ENCODE results near the gene PRM2. TPM values are rescaled to one million over a fixed set of nuclear protein-coding genes. Genes with fewer than 3 reads are reported as not detected.

The PRM2 gene
- total RNA-seq, 1 experiment from 2014 or later: not detected

- Mint-ChIP-seq H3K27me3 (ENCODE audit: unreplicated experiment) (no peaks in the 10 kb centered on the region), H3K36me3 (ENCODE audit: insufficient read depth, unreplicated experiment) (no peaks in the 10 kb centered on the region), H3K9me3 (ENCODE audit: low read depth, unreplicated experiment) (no peaks in the 10 kb centered on the region), H3K27ac (ENCODE audit: unreplicated experiment) (no peak overlapping the region), H3K4me3 (ENCODE audit: low read depth, unreplicated experiment) (no peak overlapping the region), H3K4me1 (ENCODE audit: low read depth, unreplicated experiment) (peaks cover 21% of the 10 kb centered on the region)
- TF ChIP-seq CTCF (IDR thresholded peaks at IDR 0.05; ENCODE audit: unreplicated experiment): no peak
- no peak for DNase-seq
- CTCF ChIA-PET: no interaction called here
- no TSS peak for BruUV-seq (replicated peaks)
- intact Hi-C loops (cut with micrococcal nuclease; ENCODE audit: unreplicated experiment): no loop called here
These were observed 13.4 kb downstream of the PRM2 start for GRCh38 chr16:11262915-11263314.

GRCh38 chr16:11260596-11260966, 15.7 kb downstream of the PRM2 start:
- peaks cover 19% of the 10 kb centered on the region for H3K36me3 Mint-ChIP-seq (ENCODE audit: insufficient read depth, unreplicated experiment)
- H3K27ac Mint-ChIP-seq (ENCODE audit: unreplicated experiment): no peak overlapping the region
- H3K4me1 Mint-ChIP-seq (ENCODE audit: low read depth, unreplicated experiment): peaks cover 29% of the 10 kb centered on the region
- no peak overlapping the region for H3K4me3 Mint-ChIP-seq (ENCODE audit: low read depth, unreplicated experiment)
- CTCF ChIA-PET: interaction anchor here (0.5 to 1.1 kb wide), 3 partner anchors 37 to 868 kb away, joined by 3 to 4 read pairs (median 3); no protein-coding TSS in a partner anchor
- no peaks in the 10 kb centered on the region for H3K27me3 Mint-ChIP-seq (ENCODE audit: unreplicated experiment)
- DNase-seq: no peak
- intact Hi-C loops (cut with micrococcal nuclease; ENCODE audit: unreplicated experiment): no loop called here
- no TSS peak for BruUV-seq (replicated peaks)
- H3K9me3 Mint-ChIP-seq (ENCODE audit: low read depth, unreplicated experiment): no peaks in the 10 kb centered on the region
- no peak for TF ChIP-seq CTCF (IDR thresholded peaks at IDR 0.05; ENCODE audit: unreplicated experiment)

GRCh38 chr16:11259655-11260595, 16.4 kb downstream of the PRM2 start:
- TF ChIP-seq CTCF (IDR thresholded peaks at IDR 0.05; ENCODE audit: unreplicated experiment): no peak
- no TSS peak for BruUV-seq (replicated peaks)
- Mint-ChIP-seq H3K4me3 (ENCODE audit: low read depth, unreplicated experiment) (no peak overlapping the region), H3K9me3 (ENCODE audit: low read depth, unreplicated experiment) (no peaks in the 10 kb centered on the region), H3K4me1 (ENCODE audit: low read depth, unreplicated experiment) (peaks cover 29% of the 10 kb centered on the region), H3K36me3 (ENCODE audit: insufficient read depth, unreplicated experiment) (peaks cover 26% of the 10 kb centered on the region), H3K27ac (ENCODE audit: unreplicated experiment) (no peak overlapping the region), H3K27me3 (ENCODE audit: unreplicated experiment) (no peaks in the 10 kb centered on the region)
- no peak for DNase-seq
- intact Hi-C loops (cut with micrococcal nuclease; ENCODE audit: unreplicated experiment): loop anchor here (5.0 to 10.0 kb wide), 6 partner anchors 37 to 268 kb away; no protein-coding TSS in a partner anchor
- CTCF ChIA-PET: interaction anchor here (0.5 to 5.4 kb wide), 5 partner anchors 38 to 869 kb away, joined by 3 to 34 read pairs (median 4); no protein-coding TSS in a partner anchor

GRCh38 chr16:11258553-11259492, 17.5 kb downstream of the PRM2 start:
- Mint-ChIP-seq H3K4me3 (ENCODE audit: low read depth, unreplicated experiment) (no peak overlapping the region), H3K4me1 (ENCODE audit: low read depth, unreplicated experiment) (peaks cover 29% of the 10 kb centered on the region), H3K27me3 (ENCODE audit: unreplicated experiment) (no peaks in the 10 kb centered on the region), H3K9me3 (ENCODE audit: low read depth, unreplicated experiment) (no peaks in the 10 kb centered on the region), H3K27ac (ENCODE audit: unreplicated experiment) (no peak overlapping the region), H3K36me3 (ENCODE audit: insufficient read depth, unreplicated experiment) (peaks cover 32% of the 10 kb centered on the region)
- intact Hi-C loops (cut with micrococcal nuclease; ENCODE audit: unreplicated experiment): loop anchor here (5.0 to 10.0 kb wide), 6 partner anchors 38 to 267 kb away; no protein-coding TSS in a partner anchor
- BruUV-seq (replicated peaks): no TSS peak
- CTCF ChIA-PET: interaction anchor here (1.1 to 5.4 kb wide), 4 partner anchors 39 to 295 kb away, joined by 3 to 34 read pairs (median 4); no protein-coding TSS in a partner anchor
- no peak for DNase-seq
- TF ChIP-seq CTCF (IDR thresholded peaks at IDR 0.05; ENCODE audit: unreplicated experiment): no peak
